ENCODE measurements around the gene CDH8.

The CDH8 gene

DNA sequence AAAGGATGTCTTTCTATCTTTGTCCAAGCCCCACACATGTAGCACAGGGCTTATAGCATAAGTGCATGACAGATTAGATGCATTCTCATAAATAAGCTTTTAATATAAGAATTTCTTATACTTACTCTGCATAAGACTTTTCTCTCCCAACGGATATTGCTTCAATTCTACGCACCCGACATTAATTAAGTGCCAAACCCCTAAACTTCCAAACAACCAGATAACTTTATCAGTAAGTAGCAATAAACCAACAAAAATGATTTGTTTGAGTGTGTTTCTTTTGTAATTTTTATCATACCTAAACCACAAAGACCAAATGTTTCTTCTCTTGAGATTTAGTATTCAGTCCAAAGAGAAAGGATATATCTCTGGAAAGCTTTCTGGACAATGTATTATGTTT lies 391.5 kb downstream of the CDH8 start:
- DNase-seq (ENCODE audit: low read depth), result no peak

DNA sequence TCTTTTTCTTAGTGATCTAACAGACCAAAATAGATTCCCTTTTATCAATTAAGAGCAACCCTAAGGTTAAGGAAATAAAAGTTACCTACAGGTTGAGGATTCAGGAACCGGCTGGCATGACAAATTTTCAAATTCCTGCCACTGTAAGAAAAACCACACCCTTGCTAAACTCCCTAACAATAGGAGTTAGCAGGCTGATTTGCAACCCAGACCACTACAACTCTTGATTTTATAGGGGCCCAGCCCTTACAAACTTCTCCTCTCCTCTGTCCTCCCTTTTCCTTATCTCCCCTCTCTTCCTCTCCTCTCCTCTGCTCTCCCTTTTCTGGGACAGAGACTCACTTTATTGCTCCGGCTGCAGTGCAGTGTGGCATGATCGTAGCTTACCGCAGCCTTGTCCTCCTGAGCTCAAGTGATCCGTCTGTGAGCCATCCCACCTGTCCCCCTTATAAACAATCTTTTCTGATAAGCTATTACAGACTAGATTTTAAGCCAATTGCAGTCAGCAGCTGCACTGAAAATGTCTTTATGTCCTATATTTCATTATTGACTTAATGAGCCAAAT lies 418.9 kb downstream of the CDH8 start:
- DNase-seq (ENCODE audit: low read depth), result no peak

DNA sequence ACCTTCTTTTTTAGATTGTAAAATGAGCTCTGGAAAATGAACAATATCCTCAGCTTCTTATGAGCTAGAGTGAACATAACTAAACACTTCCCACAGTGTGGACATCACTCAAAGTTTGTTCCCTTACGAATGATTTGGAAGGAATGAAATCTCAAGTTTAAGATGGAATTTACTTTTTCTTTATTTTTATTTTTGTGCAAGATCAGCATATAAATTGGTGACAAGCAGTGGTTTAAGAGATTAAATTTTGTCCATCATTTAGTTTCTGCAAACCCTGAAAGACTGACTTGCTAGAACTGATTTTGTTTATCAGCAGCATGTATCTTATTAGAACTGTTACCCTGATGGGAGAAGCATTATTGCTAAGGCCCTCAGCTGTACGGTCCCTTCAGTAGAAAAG lies 420.1 kb downstream of the CDH8 start:
- no peak for DNase-seq (ENCODE audit: low read depth)

GRCh38 chr16:61611847-61612491 lies 424.3 kb downstream of the CDH8 start:
- no peak for DNase-seq (ENCODE audit: low read depth)

DNA sequence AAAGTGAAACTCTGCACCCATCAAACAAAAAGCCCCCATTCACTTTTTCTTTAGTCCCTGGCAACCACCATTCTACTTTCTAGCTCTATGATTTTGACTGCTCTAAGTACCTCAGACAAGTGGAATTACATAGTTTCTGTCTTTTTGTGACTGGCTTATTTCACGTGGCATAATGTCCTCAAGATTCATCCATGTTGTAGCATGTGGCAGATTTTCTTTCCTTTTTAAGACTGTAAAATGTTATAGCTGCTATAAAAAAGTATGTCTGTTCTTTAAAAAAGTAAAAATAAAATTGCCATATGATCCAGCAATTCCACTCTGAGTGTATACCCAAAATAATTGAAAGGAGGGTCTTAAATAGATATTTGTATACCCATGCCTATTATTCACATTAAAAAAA lies 429.7 kb downstream of the CDH8 start:
- DNase-seq (ENCODE audit: low read depth), result no peak

Data from stimulated activated CD8-positive, alpha-beta memory T cell treated with anti-CD3 and anti-CD28 coated beads, Interleukin-15, amount 100 ng/mL, for 1 hour (primary cell).